ENCODE measurements around the gene RNF213.

DNA sequence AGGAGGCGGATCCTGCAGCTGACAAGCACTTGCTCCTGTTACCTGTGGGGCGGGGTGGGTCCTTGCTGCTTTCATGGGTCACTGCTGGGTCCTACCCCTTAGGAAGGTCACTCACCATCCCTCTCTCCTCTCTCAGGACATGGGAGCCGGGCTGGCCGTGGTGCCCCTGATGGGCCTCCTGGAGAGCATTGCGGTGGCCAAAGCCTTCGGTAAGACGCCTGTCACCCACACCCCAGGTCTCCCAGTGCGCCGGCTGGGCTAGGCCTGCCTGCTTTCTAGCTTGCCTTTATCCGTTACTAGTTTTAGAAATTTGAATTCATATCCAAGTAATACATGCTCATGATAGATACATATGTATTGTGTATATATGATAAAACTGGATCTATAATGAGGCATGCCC, 23.3 kb upstream of the RNF213 start:
- TF ChIP-seq TAF1 (IDR thresholded peaks at IDR 0.05; ENCODE audit: borderline replicate concordance, insufficient read depth, low read length) (no peak), POLR2AphosphoS5 (IDR thresholded peaks at IDR 0.05; ENCODE audit: low read depth, low read length) (no peak), FOXP2 (optimal IDR thresholded peaks at IDR 0.05; ENCODE audit: borderline replicate concordance, extremely low read depth, extremely low read length, insufficient read depth) (no peak)
- TF ChIP-seq, protein P1, sequence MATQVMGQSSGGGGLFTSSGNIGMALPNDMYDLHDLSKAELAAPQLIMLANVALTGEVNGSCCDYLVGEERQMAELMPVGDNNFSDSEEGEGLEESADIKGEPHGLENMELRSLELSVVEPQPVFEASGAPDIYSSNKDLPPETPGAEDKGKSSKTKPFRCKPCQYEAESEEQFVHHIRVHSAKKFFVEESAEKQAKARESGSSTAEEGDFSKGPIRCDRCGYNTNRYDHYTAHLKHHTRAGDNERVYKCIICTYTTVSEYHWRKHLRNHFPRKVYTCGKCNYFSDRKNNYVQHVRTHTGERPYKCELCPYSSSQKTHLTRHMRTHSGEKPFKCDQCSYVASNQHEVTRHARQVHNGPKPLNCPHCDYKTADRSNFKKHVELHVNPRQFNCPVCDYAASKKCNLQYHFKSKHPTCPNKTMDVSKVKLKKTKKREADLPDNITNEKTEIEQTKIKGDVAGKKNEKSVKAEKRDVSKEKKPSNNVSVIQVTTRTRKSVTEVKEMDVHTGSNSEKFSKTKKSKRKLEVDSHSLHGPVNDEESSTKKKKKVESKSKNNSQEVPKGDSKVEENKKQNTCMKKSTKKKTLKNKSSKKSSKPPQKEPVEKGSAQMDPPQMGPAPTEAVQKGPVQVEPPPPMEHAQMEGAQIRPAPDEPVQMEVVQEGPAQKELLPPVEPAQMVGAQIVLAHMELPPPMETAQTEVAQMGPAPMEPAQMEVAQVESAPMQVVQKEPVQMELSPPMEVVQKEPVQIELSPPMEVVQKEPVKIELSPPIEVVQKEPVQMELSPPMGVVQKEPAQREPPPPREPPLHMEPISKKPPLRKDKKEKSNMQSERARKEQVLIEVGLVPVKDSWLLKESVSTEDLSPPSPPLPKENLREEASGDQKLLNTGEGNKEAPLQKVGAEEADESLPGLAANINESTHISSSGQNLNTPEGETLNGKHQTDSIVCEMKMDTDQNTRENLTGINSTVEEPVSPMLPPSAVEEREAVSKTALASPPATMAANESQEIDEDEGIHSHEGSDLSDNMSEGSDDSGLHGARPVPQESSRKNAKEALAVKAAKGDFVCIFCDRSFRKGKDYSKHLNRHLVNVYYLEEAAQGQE (IDR thresholded peaks at IDR 0.05; ENCODE audit: insufficient read depth in 1 of 2, low read depth in 2 of 2, low read length in 2 of 2), result no peak

All from PFSK-1 (cell line).